Measurements from ENCODE around the gene NT5DC3. TPM values are rescaled to one million over a fixed set of nuclear protein-coding genes. Genes with fewer than 3 reads are reported as not detected.

NT5DC3 gene
- total and polyA plus RNA-seq, 2 of the 13 experiments (the other 11 are each of a cell fraction or from before 2014, with no cell fraction given) = 3.2 to 6.6 TPM

DNA sequence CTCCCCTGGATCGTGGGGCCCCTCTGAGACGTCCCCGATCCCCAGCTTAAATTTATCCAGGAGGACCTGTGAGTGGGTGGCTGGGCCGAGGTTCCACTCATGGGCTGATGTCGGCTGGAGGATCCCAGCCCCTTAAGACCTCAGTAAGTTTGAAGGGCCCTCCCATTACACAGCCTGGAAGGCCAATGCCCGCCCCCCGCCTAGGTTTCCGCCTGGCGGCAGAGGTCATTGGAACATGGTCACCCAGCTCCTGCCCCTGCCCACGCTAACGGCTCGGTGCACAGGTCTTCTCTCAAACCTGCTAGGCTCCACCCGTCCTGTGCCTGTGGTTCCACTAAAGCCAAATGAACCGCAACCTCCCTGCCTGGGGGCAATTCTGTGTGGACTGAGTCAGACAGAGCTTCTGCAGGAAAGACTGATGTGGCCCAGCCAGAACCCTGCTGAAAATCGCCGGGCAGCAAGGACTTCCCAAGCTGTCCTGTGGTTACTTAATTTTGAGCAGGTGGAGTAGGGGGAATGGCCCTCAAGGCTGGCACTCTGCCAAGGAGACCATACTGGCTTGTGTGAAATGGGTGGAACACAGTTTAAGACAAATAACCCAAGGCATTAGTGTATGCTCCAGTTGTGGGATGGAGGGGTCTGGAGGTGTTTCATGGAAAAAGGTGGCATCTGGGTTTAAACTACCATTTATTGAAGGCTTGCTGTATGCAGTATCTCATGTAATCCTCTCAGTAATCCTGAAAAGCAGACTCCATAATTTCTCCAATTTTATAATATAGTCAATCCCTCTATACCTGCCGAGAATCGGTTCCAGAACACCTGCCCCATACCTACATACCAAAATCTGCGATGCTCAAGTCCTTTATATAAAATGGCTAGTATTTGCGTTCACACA is 903 bp upstream of the NT5DC3 start (continued):
- TF ChIP-seq ZFP90 (CRISPR knock-in tag; IDR thresholded peaks at IDR 0.05; ENCODE audit: borderline replicate concordance) (0 out of 2 replicates have a peak, but pooled peaks have one; percentile 31), FOXP4 (CRISPR knock-in tag; IDR thresholded peaks at IDR 0.05) (no peak), ZGPAT (CRISPR knock-in tag; IDR thresholded peaks at IDR 0.05) (no peak), ZNF343 (CRISPR knock-in tag; IDR thresholded peaks at IDR 0.05) (no peak), MNT (IDR thresholded peaks at IDR 0.05) (no peak)
- TF ChIP-seq, protein P1, sequence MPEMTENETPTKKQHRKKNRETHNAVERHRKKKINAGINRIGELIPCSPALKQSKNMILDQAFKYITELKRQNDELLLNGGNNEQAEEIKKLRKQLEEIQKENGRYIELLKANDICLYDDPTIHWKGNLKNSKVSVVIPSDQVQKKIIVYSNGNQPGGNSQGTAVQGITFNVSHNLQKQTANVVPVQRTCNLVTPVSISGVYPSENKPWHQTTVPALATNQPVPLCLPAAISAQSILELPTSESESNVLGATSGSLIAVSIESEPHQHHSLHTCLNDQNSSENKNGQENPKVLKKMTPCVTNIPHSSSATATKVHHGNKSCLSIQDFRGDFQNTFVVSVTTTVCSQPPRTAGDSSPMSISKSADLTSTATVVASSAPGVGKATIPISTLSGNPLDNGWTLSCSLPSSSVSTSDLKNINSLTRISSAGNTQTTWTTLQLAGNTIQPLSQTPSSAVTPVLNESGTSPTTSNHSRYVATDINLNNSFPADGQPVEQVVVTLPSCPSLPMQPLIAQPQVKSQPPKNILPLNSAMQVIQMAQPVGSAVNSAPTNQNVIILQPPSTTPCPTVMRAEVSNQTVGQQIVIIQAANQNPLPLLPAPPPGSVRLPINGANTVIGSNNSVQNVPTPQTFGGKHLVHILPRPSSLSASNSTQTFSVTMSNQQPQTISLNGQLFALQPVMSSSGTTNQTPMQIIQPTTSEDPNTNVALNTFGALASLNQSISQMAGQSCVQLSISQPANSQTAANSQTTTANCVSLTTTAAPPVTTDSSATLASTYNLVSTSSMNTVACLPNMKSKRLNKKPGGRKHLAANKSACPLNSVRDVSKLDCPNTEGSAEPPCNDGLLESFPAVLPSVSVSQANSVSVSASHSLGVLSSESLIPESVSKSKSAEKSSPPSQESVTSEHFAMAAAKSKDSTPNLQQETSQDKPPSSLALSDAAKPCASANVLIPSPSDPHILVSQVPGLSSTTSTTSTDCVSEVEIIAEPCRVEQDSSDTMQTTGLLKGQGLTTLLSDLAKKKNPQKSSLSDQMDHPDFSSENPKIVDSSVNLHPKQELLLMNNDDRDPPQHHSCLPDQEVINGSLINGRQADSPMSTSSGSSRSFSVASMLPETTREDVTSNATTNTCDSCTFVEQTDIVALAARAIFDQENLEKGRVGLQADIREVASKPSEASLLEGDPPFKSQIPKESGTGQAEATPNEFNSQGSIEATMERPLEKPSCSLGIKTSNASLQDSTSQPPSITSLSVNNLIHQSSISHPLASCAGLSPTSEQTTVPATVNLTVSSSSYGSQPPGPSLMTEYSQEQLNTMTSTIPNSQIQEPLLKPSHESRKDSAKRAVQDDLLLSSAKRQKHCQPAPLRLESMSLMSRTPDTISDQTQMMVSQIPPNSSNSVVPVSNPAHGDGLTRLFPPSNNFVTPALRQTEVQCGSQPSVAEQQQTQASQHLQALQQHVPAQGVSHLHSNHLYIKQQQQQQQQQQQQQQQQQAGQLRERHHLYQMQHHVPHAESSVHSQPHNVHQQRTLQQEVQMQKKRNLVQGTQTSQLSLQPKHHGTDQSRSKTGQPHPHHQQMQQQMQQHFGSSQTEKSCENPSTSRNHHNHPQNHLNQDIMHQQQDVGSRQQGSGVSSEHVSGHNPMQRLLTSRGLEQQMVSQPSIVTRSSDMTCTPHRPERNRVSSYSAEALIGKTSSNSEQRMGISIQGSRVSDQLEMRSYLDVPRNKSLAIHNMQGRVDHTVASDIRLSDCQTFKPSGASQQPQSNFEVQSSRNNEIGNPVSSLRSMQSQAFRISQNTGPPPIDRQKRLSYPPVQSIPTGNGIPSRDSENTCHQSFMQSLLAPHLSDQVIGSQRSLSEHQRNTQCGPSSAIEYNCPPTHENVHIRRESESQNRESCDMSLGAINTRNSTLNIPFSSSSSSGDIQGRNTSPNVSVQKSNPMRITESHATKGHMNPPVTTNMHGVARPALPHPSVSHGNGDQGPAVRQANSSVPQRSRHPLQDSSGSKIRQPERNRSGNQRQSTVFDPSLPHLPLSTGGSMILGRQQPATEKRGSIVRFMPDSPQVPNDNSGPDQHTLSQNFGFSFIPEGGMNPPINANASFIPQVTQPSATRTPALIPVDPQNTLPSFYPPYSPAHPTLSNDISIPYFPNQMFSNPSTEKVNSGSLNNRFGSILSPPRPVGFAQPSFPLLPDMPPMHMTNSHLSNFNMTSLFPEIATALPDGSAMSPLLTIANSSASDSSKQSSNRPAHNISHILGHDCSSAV (CRISPR knock-in tag; IDR thresholded peaks at IDR 0.05; ENCODE audit: borderline replicate concordance) = no peak
- TF ChIP-seq, protein P2, sequence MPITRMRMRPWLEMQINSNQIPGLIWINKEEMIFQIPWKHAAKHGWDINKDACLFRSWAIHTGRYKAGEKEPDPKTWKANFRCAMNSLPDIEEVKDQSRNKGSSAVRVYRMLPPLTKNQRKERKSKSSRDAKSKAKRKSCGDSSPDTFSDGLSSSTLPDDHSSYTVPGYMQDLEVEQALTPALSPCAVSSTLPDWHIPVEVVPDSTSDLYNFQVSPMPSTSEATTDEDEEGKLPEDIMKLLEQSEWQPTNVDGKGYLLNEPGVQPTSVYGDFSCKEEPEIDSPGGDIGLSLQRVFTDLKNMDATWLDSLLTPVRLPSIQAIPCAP (CRISPR knock-in tag; IDR thresholded peaks at IDR 0.05; ENCODE audit: low read depth) = no peak
- TF ChIP-seq, protein P3, sequence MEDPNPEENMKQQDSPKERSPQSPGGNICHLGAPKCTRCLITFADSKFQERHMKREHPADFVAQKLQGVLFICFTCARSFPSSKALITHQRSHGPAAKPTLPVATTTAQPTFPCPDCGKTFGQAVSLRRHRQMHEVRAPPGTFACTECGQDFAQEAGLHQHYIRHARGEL (CRISPR knock-in tag; IDR thresholded peaks at IDR 0.05) = no peak
- TF ChIP-seq, protein P4, sequence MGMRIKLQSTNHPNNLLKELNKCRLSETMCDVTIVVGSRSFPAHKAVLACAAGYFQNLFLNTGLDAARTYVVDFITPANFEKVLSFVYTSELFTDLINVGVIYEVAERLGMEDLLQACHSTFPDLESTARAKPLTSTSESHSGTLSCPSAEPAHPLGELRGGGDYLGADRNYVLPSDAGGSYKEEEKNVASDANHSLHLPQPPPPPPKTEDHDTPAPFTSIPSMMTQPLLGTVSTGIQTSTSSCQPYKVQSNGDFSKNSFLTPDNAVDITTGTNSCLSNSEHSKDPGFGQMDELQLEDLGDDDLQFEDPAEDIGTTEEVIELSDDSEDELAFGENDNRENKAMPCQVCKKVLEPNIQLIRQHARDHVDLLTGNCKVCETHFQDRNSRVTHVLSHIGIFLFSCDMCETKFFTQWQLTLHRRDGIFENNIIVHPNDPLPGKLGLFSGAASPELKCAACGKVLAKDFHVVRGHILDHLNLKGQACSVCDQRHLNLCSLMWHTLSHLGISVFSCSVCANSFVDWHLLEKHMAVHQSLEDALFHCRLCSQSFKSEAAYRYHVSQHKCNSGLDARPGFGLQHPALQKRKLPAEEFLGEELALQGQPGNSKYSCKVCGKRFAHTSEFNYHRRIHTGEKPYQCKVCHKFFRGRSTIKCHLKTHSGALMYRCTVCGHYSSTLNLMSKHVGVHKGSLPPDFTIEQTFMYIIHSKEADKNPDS (CRISPR knock-in tag; IDR thresholded peaks at IDR 0.05) = no peak

All from HepG2 (cell line).